GM12892 (cell line): ENCODE data around the gene NHLRC1.

ENCODE experiments used
- DNase-seq: peaks from one replicate; pipeline ENCODE4 v3.0.0; 2011; ENCODE audit not compliant: insufficient read length
- FAIRE-seq: peaks from 2 replicates; lab custom pipeline; 2011; peaks lifted over from hg19 to GRCh38; lab: Jason Lieb, UNC
- POLR2A ChIP-seq: IDR thresholded peaks from 2 replicates; pipeline ENCODE4 v1.6.1; 2011; ENCODE audit warnings: low read depth, low read length, control low read depth
- POLR2AphosphoS5 ChIP-seq: IDR thresholded peaks from 2 replicates; pipeline ENCODE4 v1.6.1; 2011; ENCODE audit warnings: low read depth, low read length, control low read depth
- TAF1 ChIP-seq: IDR thresholded peaks from 2 replicates; pipeline ENCODE4 v1.6.1; 2011; ENCODE audit warnings: low read depth, mild to moderate bottlenecking, control low read depth, low read length, borderline replicate concordance

The NHLRC1 gene

GRCh38 chr6:18076231-18076630, 46.2 kb downstream of the NHLRC1 start:
- DNase-seq (no peak), FAIRE-seq (no peak)
- TF ChIP-seq POLR2A = no peak
- TF ChIP-seq POLR2AphosphoS5 = no peak
- no peak for TF ChIP-seq TAF1

- DNase-seq (no peak), FAIRE-seq (no peak)
- no peak for TF ChIP-seq POLR2AphosphoS5
- TF ChIP-seq POLR2A = no peak
- TF ChIP-seq TAF1 = no peak
Measured at GRCh38 chr6:18072841-18073240, 49.6 kb downstream of the NHLRC1 start.

GRCh38 chr6:18070486-18070885, 52.0 kb downstream of the NHLRC1 start:
- DNase-seq = no peak
- no peak for TF ChIP-seq POLR2AphosphoS5
- TF ChIP-seq TAF1 = no peak
- TF ChIP-seq POLR2A = no peak
- no peak for FAIRE-seq
